HuH-7 (cell line): Measurements from ENCODE around the gene JCAD.

Experiments
- DNase-seq: peaks from one replicate; pipeline ENCODE4 v3.0.0; 2011; ENCODE audit warnings: low spot score

Gene JCAD

DNA sequence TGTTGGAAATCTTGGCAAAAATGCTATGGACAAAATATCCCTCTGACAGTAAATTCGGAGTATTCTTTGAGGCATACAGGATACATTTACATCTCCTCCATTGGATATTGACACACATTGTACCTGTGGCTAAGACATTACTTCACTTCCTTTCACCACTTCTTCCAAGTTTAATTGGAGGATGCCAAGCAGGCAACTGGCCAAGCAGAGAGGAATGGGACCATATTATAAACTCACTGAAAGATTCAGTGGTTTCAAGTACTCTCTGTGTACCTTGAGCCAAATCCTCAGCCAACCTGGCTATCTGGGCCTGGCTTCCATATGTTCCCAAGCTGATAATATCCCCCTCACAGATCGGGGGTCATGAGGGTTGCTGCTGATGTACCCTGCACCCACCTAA, 14.7 kb upstream of the JCAD start:
- no peak for DNase-seq

- no peak for DNase-seq
These were observed 14.3 kb upstream of the JCAD start for GRCh38 chr10:30073767-30074060.

DNA sequence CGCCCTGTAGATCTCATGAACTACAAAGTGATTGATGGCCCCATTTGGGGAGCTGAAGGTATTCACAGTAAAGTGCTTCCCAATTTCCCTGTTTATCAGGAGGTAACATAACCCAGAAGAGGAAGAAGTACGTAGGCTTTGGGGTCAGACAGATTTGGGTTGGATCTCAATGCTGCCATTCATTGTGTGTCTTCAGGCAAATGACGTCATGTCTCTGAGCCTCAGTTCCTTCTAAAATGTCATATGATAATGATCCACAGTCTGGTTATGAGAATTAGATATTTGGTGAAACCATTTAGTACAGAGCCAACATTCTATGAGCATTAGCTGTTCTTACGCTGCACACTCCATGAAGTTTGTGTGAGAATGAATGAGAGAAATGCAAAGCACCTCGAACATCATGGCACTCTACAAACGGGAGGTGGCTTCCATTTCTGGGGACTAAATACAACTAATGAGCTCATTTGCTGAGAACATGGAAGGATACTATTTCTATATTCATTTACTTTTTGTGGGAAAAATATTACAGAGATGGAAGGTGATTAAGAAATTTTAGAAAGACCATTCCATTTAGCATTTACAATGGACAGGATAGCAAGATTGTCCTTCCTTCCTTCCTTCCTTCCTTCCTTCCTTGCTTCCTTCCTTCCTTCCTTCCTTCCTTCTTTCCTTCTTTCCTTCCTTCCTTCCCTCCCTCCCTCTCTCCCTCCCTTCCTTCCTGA, 13.8 kb upstream of the JCAD start:
- no peak for DNase-seq

- DNase-seq: no peak
These were observed 12.7 kb upstream of the JCAD start for GRCh38 chr10:30072068-30072467.

DNA sequence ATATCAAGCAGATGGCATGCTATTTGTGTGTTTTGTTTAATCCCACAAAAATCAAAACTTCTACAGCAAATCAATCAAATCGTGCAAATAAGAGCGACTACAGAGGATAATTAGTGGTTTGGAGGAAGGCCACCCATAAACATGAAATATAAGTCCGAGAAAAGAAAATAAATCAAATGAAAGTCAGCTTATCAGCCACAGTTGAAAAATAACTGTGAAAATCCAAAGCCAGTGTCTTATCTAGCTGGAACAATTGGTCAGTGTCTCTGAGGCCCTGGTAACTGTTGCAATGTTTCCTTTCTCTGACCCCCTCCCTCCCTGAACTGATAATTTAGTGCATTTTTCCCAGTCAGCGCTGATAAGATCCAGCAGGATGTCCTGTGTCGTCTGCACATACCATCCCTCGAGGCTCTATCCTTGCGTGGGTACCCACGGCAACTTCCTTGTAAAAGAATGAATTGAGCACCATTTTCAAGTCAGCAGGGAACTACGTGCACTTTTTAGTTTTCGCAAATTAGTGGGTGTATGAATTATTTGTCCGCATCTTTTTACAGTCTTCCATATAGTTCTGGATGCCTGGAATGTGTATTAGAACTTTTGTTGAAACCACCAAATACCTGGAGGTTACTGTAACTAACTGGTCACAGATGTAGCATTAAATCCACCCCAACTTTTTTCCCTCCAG, 10.8 kb upstream of the JCAD start:
- DNase-seq: peak; percentile 72

DNA sequence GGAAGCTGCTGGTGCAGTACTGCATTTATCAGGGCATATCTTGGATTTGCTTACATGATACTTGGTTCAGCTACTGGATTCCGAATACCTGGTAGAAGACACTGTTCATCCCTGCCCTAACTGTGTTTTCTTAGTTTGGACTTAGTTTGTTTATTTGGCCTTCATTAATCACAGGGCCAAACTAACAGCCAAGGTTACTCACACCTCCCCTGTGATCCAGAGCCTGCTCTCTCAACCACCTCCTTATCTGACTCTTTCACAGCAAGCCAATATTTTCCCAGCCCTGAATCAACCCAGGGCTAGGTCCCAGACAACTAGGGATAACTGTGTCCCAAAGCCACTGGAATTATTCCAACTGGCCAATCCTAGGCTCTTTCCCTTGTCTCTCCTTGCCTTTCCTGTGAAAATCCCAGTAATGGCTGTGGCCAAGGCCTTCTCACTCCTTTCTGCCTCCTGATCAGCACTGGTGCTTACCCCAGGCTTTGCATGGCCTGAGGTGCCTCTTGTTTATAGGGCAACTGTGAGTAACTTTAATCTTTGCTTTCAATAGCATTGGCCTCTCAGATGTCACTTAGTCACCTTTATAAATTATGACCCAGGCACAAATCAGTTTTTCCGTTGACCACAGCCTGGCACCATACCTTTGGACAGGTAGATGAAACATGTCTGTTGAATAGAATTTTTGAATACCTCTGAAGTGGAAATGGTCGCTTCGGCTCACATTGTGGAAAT, 9.3 kb upstream of the JCAD start:
- DNase-seq: peak; percentile 53

- no peak for DNase-seq
These were observed 3.7 kb upstream of the JCAD start for GRCh38 chr10:30063099-30063498.

- no peak for DNase-seq
These were observed 3.2 kb upstream of the JCAD start for GRCh38 chr10:30062582-30062981.

- DNase-seq: no peak
These were observed 2.7 kb upstream of the JCAD start for GRCh38 chr10:30062090-30062489.

GRCh38 chr10:30058570-30059132, 735 bp downstream of the JCAD start:
- peak; percentile 43 for DNase-seq

DNA sequence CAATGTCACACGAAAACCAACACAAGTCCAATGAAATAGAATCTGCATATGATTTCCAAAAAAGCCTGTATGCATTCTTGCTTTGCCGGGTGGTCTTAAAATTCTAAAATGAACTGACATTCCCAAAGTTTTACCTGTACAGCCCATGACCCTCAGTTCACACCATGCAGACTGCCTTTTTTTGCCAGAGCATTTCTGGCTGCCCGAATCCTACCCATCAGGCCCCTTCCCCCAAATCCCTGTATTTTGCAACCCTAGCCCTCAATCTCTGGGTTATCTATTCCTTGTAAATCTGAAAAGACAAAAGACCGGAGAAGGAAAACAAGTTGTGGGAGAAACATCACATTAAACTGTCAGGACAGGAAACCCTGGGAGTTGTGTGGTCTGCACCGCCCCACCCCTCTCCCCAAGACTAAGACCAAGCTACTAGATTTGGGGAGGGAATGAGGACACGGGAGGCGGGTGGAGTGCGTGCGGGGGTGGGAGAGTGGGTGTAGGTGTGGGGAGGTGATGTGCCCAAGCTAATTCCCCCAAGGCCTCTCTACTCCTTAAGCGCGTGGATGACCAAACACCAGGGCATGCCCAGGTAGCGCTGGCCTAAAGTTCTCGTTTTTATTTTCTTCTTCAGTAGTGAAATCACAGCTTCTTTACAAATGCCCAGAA, 1.4 kb downstream of the JCAD start:
- DNase-seq: no peak

GRCh38 chr10:30057421-30057841, 2.0 kb downstream of the JCAD start:
- DNase-seq: peak; percentile 69

GRCh38 chr10:30056767-30057355, 2.5 kb downstream of the JCAD start:
- DNase-seq: peak; percentile 36

DNA sequence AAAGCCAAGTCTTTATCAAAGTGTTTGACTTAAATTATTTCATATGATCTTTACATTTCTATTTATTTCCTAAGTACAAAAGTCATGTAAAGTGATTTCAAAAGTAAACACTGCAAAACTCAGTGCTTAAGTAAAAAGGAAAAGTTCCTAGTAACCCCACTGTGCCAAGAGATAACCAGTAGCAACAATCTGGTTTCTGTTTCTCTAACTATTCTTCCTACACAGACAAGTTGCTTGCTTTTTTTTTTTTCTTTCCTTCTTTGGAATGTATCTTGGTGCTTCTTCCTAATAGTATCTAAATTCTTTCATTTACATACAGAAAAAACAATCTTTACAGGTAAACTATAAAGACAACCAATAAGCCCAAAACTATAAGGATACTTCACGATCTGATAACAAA, 3.1 kb downstream of the JCAD start:
- peak; percentile 46 for DNase-seq

DNA sequence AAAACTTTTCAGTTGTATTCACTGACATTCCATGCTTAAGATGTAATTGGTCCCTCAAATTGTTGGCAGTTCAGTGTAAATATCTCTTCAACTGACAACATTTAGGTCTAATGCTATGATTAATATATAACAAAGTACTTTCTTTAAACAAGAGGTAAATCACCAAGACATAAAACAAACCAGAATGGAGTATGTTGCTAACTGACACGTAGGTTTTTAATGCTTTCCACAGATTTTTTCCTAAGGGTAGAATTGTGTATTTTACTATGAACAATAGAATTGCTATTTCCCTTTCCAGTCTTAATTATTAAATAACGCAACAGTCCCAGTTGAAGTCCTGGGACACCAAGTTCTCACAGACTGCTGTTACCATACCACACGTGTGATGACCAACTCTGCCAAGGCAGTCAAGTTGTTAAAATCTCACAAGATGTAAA, 4.1 kb downstream of the JCAD start:
- no peak for DNase-seq

- no peak for DNase-seq
These were observed 7.3 kb downstream of the JCAD start for GRCh38 chr10:30052062-30052461.

- DNase-seq: no peak
These were observed 8.2 kb downstream of the JCAD start for GRCh38 chr10:30051220-30051619.

DNA sequence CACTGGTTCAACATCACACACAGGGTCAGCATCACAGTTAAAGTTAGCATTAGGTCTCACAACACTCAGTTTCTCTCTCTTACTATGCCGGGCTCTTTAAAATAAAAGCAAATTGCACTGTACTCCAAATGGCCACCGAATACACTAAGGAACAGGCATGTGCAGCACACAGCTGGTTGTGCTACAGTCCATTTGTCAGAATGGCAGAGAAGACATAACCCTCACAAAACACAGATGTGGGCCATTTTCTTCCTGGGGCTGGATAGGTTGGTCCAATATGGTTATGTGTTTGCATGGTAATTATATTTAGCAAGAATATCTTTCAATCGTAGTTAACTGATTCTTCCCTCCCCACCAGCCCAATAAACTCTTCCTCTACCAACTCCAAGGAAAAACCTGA, 9.0 kb downstream of the JCAD start:
- DNase-seq: no peak

GRCh38 chr10:30048768-30049517, 10.4 kb downstream of the JCAD start:
- no peak for DNase-seq

- DNase-seq: no peak
These were observed 11.4 kb downstream of the JCAD start for GRCh38 chr10:30047924-30048531.

DNA sequence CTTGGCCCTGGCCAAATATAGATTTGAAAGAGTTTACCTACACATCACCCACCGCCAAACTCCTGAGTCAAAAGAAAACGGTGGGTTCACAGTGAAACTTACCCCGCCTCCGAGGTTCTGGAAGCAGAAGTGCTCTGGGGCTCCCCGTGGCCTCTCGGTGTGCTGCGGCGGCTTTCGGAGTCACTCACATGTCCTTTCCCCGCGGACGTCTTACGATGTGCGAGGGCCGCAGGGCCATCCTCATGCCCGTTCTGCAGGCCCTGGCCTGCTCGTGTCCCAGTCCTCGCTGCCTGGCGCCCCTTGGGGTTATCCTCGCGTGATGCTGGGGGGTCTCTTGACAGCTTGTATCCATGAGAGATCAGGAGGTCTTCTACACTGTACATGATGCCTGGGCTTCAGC, 12.0 kb downstream of the JCAD start:
- DNase-seq: no peak
